Thoracic aorta (tissue), 2 donors: ENCODE results near the gene PIEZO1. TPM values are rescaled to one million over a fixed set of nuclear protein-coding genes. Genes with fewer than 3 reads are reported as not detected.

Source experiments
- ATAC-seq: fragments of 150-250 bp; one replicate; pipeline ENCODE4 v1.8.0; 2017; ENCODE audit warnings: low read depth; ENCODE audit not compliant: insufficient number of reproducible peaks, low FRiP score
- DNase-seq: peaks from one replicate; pipeline ENCODE4 v3.0.0-alpha.2; 2020; ENCODE audit warnings: low spot score
- H3K27ac ChIP-seq, 2 donors: fragments of 200-600 bp; sonication (generic); 1 replicate in 1 of 2; 2 replicates in 1 of 2; pipeline ENCODE4 v1.5.1; 2016; ENCODE audit warnings: mild to moderate bottlenecking in 2 of 2, moderate library complexity in 2 of 2
- H3K27me3 ChIP-seq: fragments of 200-600 bp; sonication (generic); replicated peaks from 2 replicates; pipeline ENCODE4 v1.6.0; 2016; ENCODE audit warnings: mild to moderate bottlenecking; ENCODE audit not compliant: insufficient read depth
- H3K36me3 ChIP-seq: fragments of 200-600 bp; sonication (generic); one replicate; pipeline ENCODE4 v1.5.1; 2016
- H3K4me1 ChIP-seq, 2 donors: fragments of 200-600 bp; sonication (generic); 1 replicate in 1 of 2; 2 replicates in 1 of 2; pipeline versions ENCODE4 v1.5.1 to v1.6.0; 2016; ENCODE audit warnings: low read depth in 2 of 2, mild to moderate bottlenecking in 1 of 2; ENCODE audit not compliant: control insufficient read depth in 1 of 2
- H3K4me3 ChIP-seq: fragments of 200-600 bp; sonication (generic); 2 replicates; pipeline ENCODE4 v1.5.1; 2016; ENCODE audit warnings: mild to moderate bottlenecking
- H3K9me3 ChIP-seq: fragments of 200-600 bp; sonication (generic); 2 replicates; pipeline ENCODE4 v1.5.1; 2016
- total RNA-seq, 2 donors: library from RNA; depleted of rRNA; stranded (reverse); fragments of >200 nt; gene quantifications; one replicate each; pipeline versions ENCODE4 v1.1.0 to v1.2.3, GENCODE V29; 2016
- TF ChIP-seq, protein P1 (sequence below): fragments of 200-600 bp; sonication (generic); IDR thresholded peaks from one replicate; pipeline ENCODE4 v1.5.1; 2019; ENCODE audit warnings: antibody characterized with exemption

PIEZO1 gene
- total RNA-seq, 2 donors from 2014 or later, result 108 to 179 TPM

DNA sequence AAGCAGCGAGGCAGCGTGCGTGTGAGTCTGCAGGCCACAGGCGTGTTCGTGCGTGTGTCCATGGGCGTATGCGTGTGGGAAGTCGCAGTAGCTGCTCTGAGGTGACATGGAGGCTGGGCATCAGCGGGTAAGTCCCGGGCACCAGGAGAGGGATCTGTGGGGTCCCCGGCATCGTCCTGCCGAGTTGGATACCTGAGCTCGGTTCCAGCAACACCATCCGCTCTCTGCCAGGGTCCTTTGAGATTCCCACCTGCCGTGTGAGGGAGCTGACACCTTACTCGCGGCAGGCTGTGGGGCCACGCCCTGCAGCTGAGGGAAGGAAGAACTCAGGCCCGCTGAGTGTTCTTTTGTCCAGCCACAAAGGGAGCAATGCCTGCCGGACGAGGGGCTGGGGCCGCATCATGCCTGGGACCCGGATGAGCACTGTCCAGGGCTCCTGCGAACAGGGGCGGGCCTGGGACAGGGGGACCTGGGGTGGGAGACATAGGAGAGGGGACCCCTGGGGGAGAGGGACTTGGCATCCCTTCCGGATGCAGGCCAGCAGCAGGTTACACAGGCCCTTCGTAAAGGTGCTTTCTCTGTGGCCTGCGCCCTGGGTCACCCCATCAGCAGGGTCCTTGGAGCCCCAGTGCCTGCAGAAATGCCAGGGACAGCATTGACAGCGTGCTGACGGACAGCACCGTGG lies 93.7 kb downstream of the PIEZO1 start:
- TF ChIP-seq, protein P1, sequence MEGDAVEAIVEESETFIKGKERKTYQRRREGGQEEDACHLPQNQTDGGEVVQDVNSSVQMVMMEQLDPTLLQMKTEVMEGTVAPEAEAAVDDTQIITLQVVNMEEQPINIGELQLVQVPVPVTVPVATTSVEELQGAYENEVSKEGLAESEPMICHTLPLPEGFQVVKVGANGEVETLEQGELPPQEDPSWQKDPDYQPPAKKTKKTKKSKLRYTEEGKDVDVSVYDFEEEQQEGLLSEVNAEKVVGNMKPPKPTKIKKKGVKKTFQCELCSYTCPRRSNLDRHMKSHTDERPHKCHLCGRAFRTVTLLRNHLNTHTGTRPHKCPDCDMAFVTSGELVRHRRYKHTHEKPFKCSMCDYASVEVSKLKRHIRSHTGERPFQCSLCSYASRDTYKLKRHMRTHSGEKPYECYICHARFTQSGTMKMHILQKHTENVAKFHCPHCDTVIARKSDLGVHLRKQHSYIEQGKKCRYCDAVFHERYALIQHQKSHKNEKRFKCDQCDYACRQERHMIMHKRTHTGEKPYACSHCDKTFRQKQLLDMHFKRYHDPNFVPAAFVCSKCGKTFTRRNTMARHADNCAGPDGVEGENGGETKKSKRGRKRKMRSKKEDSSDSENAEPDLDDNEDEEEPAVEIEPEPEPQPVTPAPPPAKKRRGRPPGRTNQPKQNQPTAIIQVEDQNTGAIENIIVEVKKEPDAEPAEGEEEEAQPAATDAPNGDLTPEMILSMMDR, result no peak
- Histone ChIP-seq H3K27ac (no peak overlapping the region), H3K9me3 (no peaks in the 10 kb centered on the region), H3K27me3 (no peaks in the 10 kb centered on the region), H3K36me3 (no peaks in the 10 kb centered on the region), H3K4me3 (no peak overlapping the region), H3K4me1 (peaks cover 4 to 6% of the 10 kb centered on the region in 2 donors)
- ATAC-seq (no peak), DNase-seq (no peak)

DNA sequence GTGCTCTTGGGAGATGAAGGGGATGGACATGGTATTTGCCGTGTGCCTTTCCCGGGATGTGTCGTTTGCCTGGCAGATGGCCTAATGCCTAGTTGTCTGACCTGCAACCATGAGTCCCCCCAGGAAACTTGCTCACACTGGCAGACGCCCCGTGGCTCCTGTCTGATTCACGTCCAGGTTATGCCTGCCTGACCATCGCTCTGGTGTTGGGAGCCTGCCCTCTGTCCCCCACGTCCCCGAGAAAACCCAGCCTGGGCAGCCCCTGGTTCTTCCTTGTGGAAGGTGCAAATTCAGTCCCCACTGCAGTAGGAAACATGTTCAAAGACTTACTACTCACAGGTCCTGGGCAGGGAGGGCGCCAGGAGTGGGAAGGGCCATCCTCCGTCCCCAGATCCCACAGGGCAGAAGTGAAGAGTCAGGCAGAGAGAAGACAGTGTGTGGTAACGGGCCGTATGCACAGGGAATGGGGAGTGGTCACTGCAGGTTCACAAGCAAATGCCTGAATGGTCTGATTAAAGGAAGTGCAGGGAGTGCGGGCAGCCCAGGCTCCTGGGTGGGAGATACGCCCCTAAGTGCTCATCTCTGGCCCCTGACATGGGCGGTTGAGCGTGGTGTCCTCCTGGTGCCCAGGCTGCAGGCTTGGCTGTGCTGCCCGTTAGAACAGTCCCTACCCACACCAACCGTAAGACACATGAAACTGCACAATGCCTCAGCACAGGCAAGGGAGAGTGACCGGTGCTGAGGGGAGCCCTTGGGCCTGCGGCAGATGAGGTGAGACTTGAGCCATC lies 94.5 kb downstream of the PIEZO1 start:
- Histone ChIP-seq H3K36me3 (no peaks in the 10 kb centered on the region), H3K27ac (no peak overlapping the region), H3K27me3 (no peaks in the 10 kb centered on the region), H3K4me1 (peaks cover 4 to 12% of the 10 kb centered on the region in 2 donors), H3K4me3 (no peak overlapping the region), H3K9me3 (no peaks in the 10 kb centered on the region)
- DNase-seq (no peak), ATAC-seq (no peak)
- TF ChIP-seq, protein P1, result no peak

DNA sequence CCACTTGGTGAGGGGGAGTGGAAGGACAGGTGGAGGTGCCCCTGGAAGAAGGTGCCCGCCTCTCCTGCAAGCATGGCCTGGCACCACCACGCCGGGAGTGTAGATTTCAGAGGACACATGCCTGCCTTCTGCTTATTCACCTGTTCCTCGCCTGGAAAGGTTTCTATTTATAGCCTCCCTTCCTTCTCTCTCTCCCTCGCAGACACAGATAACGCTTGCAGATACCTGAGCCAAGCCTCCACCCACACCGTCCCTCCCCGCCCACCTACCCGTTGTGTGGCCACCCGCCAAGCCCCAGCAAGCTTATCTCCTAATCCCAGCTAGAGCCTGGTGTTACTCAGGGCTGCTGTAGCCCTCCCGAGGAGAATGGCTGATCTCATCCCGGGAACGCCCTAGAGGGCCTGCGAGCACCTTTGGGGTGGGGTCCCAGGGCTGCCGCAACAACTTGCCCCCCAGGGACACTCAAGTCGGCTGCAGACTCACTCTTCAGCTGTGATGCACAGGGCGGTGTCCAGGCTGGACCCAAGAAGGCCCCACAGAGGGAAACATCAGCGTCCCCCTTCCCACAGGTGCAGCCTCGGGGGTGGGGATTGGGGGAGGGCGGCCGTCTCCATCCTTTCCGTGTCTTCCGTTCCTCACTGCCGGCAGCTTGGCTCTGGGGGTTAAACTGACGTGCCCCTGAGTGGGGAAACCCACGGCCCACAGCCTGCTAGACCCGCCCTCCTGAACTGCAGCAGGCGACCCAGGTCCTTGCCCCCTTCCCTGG lies 96.8 kb downstream of the PIEZO1 start:
- no peaks in the 10 kb centered on the region for H3K27me3 ChIP-seq
- no peaks in the 10 kb centered on the region for H3K36me3 ChIP-seq
- no peaks in the 10 kb centered on the region for H3K9me3 ChIP-seq
- no peak for DNase-seq
- ATAC-seq, result no peak
- no peak overlapping the region for H3K4me3 ChIP-seq
- H3K4me1 ChIP-seq, result peaks cover 4 to 12% of the 10 kb centered on the region in 2 donors
- TF ChIP-seq, protein P1, result no peak
- no peak overlapping the region for H3K27ac ChIP-seq

DNA sequence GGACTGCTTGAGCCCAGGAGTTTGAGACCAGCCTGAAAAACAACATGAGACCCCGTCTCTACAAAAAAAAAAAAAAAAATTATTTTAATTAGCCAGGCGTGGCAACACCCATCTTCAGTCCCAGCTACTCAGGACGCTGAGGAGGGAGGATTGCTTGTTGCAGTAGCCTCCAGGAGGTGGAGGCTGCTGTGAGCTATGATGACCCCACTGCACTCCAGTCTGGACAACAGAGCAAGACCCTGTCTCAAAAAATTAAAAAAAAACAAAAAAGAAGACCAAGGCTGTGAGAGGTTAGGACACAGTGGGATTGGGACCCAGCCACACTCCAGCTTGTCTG lies 97.4 kb downstream of the PIEZO1 start:
- TF ChIP-seq, protein P1, result no peak
- no peaks in the 10 kb centered on the region for H3K27me3 ChIP-seq
- no peak overlapping the region for H3K4me3 ChIP-seq
- H3K4me1 ChIP-seq, result peaks cover 4 to 12% of the 10 kb centered on the region in 2 donors
- no peak for ATAC-seq
- no peaks in the 10 kb centered on the region for H3K9me3 ChIP-seq
- no peak overlapping the region for H3K27ac ChIP-seq
- DNase-seq, result no peak
- no peaks in the 10 kb centered on the region for H3K36me3 ChIP-seq

DNA sequence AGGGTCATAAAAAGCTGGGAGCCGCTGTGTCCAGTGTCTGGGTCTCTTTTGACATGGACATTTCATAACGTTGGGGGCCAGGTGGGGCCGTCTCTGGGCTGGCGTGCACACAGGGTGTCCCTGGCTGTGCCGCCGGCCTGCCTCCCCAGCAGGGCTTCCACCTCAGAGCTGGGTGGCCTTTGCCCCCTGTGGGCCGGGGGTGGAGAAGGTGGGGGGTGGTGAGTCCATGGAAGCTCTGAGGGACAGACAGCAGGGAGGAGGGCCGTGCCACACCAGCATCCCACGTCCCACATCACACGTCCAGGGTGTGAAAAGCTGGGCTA lies 97.8 kb downstream of the PIEZO1 start:
- no peak overlapping the region for H3K4me3 ChIP-seq
- no peaks in the 10 kb centered on the region for H3K36me3 ChIP-seq
- H3K27me3 ChIP-seq, result no peaks in the 10 kb centered on the region
- H3K9me3 ChIP-seq, result no peaks in the 10 kb centered on the region
- no peak overlapping the region for H3K27ac ChIP-seq
- TF ChIP-seq, protein P1, result no peak
- H3K4me1 ChIP-seq, result peaks cover 4 to 12% of the 10 kb centered on the region in 2 donors
- ATAC-seq (no peak), DNase-seq (no peak)
